ENCODE results near the gene PLD6.
"Not testable (repeated sequence)": the region's sequence is repeated elsewhere in the genome, so short reads cannot be mapped to it uniquely, and the experiment has no call there.

PLD6 gene

GRCh38 chr17:17196776-17197175 is 9.4 kb downstream of the PLD6 start:
- no peak for DNase-seq

GRCh38 chr17:17195466-17195865 is 10.7 kb downstream of the PLD6 start:
- not testable (repeated sequence) for DNase-seq

GRCh38 chr17:17191961-17192381 is 14.2 kb downstream of the PLD6 start:
- no peak for DNase-seq

GRCh38 chr17:17191346-17191792 is 14.8 kb downstream of the PLD6 start:
- DNase-seq = no peak

GRCh38 chr17:17190188-17190587 is 15.9 kb downstream of the PLD6 start:
- DNase-seq = no peak

- no peak for DNase-seq
Observed at GRCh38 chr17:17189559-17189958, 16.6 kb downstream of the PLD6 start.

GRCh38 chr17:17188586-17188985 is 17.5 kb downstream of the PLD6 start:
- DNase-seq = no peak

- no peak for DNase-seq
Observed at GRCh38 chr17:17186551-17187505, 19.3 kb downstream of the PLD6 start.

- peak; percentile 68 for DNase-seq
Observed at GRCh38 chr17:17186051-17186450, 20.1 kb downstream of the PLD6 start.

GRCh38 chr17:17184985-17185757 is 21.0 kb downstream of the PLD6 start:
- DNase-seq = not testable (repeated sequence)

GRCh38 chr17:17183744-17184143 is 22.4 kb downstream of the PLD6 start:
- no peak for DNase-seq

GRCh38 chr17:17182598-17183136 is 23.5 kb downstream of the PLD6 start:
- no peak for DNase-seq

GRCh38 chr17:17181666-17182597 is 24.2 kb downstream of the PLD6 start:
- DNase-seq = peak; percentile 39

- DNase-seq = no peak
Observed at GRCh38 chr17:17180741-17181525, 25.2 kb downstream of the PLD6 start.

GRCh38 chr17:17180141-17180603 is 26.0 kb downstream of the PLD6 start:
- peak; percentile 21 for DNase-seq

- no peak for DNase-seq
Observed at GRCh38 chr17:17179371-17179827, 26.7 kb downstream of the PLD6 start.

GRCh38 chr17:17177176-17177575 is 29.0 kb downstream of the PLD6 start:
- DNase-seq = no peak

GRCh38 chr17:17176341-17176740 is 29.8 kb downstream of the PLD6 start:
- peak; percentile 49 for DNase-seq

- DNase-seq = no peak
Observed at GRCh38 chr17:17175917-17176316, 30.2 kb downstream of the PLD6 start.

GRCh38 chr17:17175340-17175739 is 30.8 kb downstream of the PLD6 start:
- DNase-seq = no peak

- no peak for DNase-seq
Observed at GRCh38 chr17:17173921-17174320, 32.2 kb downstream of the PLD6 start.
